ENCODE results near the gene SLC25A2.

DNA sequence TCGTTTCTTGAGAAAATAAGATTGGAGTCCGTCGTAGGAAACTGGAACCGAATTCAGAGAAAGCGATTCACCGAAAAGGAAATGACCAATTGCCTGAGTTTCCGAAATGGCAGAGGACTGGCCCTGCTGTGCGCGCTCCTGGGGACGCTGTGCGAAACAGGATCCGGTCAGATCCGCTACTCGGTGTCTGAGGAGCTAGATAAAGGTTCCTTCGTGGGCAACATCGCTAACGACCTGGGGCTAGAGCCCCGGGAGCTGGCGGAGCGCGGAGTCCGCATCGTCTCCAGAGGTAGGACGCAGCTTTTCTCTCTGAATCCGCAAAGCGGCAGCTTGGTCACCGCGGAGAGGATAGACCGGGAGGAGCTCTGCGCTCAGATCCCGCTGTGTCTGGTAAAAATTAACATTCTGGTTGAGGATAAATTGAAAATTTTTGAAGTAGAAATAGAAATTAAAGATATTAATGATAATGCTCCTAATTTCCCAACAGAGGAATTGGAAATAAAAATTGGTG lies 40.2 kb upstream of the SLC25A2 start:
- TF ChIP-seq POLR2A (IDR thresholded peaks at IDR 0.05) (no peak), CTCF (IDR thresholded peaks at IDR 0.05) (no peak), EP300 (IDR thresholded peaks at IDR 0.05) (no peak), POLR2AphosphoS5 (IDR thresholded peaks at IDR 0.05) (no peak)
